RWPE1 (cell line): ENCODE results near the gene PMPCA.
A peak's percentile ranks its signal among the peaks of the same experiment; 100 is the strongest.

Experiments used
- CTCF ChIA-PET: fragments of 350-600 bp; sonication (Branson Sonifier 250); formaldehyde crosslinking; extraction: SDS; loops from one replicate; lab custom pipeline; 2021; lab: Yijun Ruan, JAX
- POLR2A ChIA-PET: fragments of 400-600 bp; formaldehyde crosslinking; extraction: SDS; loops from one replicate; lab custom pipeline; 2020; ENCODE audit warnings: antibody characterized with exemption; ENCODE audit not compliant: low non-redundant PET; lab: Yijun Ruan, JAX
- DNase-seq: peaks from one replicate; pipeline ENCODE4 v3.0.0; 2012; ENCODE audit warnings: low spot score
- H3K27ac ChIP-seq: fragments of 450-650 bp; 2 replicates; pipeline ENCODE4 v1.5.1; 2017
- CTCF ChIP-seq: fragments of 450-650 bp; conservative IDR thresholded peaks from 2 replicates; pipeline ENCODE4 v1.5.1; 2017; ENCODE audit warnings: low read depth, mild to moderate bottlenecking

The PMPCA gene

GRCh38 chr9:136373300-136374182 is 36.9 kb upstream of the PMPCA start, which contains the start of gene CARD9:
TSS of gene CARD9 (minus strand) at chr9:136373669. CDS start at chr9:136372078, 1,591 bp downstream.
- no peak for DNase-seq
- CTCF ChIA-PET: interaction anchor here (0.6 to 2.0 kb wide), 3 partner anchors 10 to 288 kb away, joined by 3 to 13 read pairs (median 6); partner anchors contain the start of gene DNLZ
- peak within 1 kb of the TSS; percentile 35 for H3K27ac ChIP-seq
- TF ChIP-seq CTCF: no peak
- POLR2A ChIA-PET: interaction anchor here (1.2 kb wide), 1 partner anchor 10 kb away, joined by 5 read pairs; the partner anchor contains the start of gene DNLZ

GRCh38 chr9:136374183-136374575 is 36.3 kb upstream of the PMPCA start:
- ChIA-PET POLR2A (no interaction called here), CTCF (interaction anchor here (0.7 to 1.9 kb wide), 2 partner anchors 8 to 27 kb away, joined by 3 to 6 read pairs; no protein-coding TSS in a partner anchor)
- TF ChIP-seq CTCF: no peak
- DNase-seq: no peak
- H3K27ac ChIP-seq: no peak overlapping the region; the same call in 1 of the 2 replicates

DNA sequence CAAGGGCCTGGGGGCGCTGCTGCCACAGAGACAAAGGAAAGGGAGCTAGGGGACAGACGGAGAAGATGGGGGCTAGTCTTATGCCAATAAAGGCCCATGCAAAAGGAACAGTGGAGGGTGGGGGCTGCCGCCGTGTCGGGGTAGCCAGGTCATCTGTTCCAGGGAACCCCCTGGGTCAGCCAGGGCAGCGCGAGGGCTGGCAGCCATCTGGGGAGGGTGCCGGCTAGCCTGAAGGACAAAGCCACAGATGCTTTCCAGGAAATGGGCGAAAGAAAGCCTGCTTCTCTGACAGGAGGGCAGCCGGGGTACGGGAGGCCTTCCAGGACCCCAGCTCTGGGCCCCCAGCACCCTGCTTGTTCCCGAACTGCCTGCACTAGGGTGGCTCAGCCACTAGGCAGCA is 35.4 kb upstream of the PMPCA start:
- no peak for TF ChIP-seq CTCF
- no peak for DNase-seq
- ChIA-PET POLR2A (no interaction called here), CTCF (interaction anchor here (0.5 to 1.9 kb wide), 6 partner anchors 13 to 150 kb away, joined by 3 to 7 read pairs (median 4); no protein-coding TSS in a partner anchor)
- H3K27ac ChIP-seq: peak overlapping the region; percentile 42

DNA sequence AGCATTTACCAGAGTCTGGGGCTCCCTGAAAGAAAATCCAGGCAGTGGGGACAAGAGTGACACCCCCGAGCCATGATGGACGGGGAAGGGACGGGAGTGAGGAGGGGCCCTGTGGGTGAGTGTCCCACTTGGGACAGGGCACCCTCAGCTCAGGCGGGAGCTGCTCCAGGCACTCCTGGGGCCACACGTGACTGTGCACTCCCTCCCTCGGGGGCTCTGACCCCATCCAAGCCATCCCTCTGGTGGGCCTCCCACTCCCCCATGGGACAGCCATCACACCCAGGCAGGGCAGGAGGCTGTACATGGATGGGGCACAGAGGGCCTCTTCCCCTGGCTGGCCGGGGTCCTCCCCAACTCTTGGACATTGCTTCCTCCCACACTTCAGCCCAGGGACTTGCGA is 34.0 kb upstream of the PMPCA start:
- TF ChIP-seq CTCF: no peak
- peak overlapping the region; percentile 42 for H3K27ac ChIP-seq
- ChIA-PET CTCF (interaction anchor here (0.5 kb wide), 1 partner anchor 297 kb away, joined by 3 read pairs; no protein-coding TSS in a partner anchor), POLR2A (no interaction called here)
- no peak for DNase-seq

- no peak for TF ChIP-seq CTCF
- DNase-seq: no peak
- ChIA-PET POLR2A (no interaction called here), CTCF (interaction anchor here (0.6 to 1.2 kb wide), 5 partner anchors 12 to 655 kb away, joined by 3 to 12 read pairs (median 3); partner anchors contain the start of gene DNLZ)
- H3K27ac ChIP-seq: peak overlapping the region; percentile 42
Measured at GRCh38 chr9:136377341-136378169, 32.9 kb upstream of the PMPCA start.
